GM18502 (cell line): ENCODE results near the gene CGAS.
"Not testable (repeated sequence)": the region's sequence is repeated elsewhere in the genome, so short reads cannot be mapped to it uniquely, and the experiment has no call there.

Experiments
- ATAC-seq: cut with Tn5 transposase; IDR thresholded peaks from one replicate; pipeline ENCODE4 v1.9.1; 2021; ENCODE audit warnings: mild to moderate bottlenecking; ENCODE audit not compliant: unreplicated experiment, poor library complexity

The CGAS gene

GRCh38 chr6:73400656-73401055 lies 51.4 kb downstream of the CGAS start:
- ATAC-seq = no peak

DNA sequence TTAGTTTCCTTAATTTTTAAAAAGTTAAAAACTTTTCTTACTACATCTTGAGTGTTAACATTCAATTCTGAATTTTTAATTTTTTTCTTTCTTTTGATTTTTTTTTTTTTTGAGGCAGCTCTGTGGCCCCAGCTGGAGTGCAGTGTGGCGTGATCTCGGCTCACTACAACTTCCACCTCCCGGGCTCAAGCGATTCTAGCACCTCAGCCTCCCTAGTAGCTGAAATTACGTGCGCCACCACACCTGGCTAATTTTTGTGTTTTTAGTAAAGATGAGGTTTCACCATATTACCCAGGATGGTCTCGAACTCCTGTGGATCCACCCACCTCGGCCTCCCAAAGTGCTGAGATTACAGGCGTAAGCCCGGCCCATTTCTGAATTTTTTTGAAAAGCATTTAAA lies 56.2 kb downstream of the CGAS start:
- ATAC-seq = no peak

DNA sequence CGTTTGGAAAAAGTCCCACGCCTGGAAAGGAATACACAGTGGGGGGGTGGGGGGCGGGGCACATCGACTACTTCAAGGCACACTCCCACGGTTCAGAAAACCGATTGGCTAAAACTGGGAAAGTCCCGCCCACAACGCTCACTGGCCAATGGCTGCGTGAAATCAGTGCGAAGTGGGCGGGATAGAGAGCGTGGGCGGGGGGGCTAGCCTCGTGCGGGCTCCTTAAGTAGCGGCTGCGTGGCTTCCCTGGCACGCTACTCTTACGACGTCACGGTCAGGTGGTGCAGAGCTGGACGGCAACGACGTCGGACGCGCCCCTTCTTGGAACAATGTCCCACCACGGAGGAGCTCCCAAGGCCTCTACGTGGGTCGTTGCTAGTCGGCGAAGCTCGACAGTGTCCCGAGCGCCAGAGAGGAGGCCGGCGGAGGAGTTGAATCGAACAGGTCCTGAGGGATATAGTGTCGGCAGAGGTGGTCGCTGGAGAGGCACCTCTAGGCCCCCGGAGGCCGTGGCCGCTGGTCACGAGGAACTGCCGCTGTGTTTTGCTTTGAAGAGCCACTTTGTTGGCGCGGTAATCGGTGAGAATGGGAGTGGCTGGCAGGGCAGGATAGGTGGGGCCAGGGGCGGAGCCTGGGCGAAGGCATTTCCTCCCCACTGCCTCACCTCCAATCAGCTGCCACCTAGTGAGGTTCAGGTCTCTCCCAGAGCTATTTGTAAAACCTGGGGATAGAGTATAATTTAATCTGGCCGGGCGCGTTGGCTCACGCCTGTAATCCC lies 57.3 kb downstream of the CGAS start, which contains the start of gene DDX43:
Gene DDX43, plus strand, starts transcription at position 252 of the 778 bp plus-strand sequence. Its CDS starts 78 bp downstream, at position 330.
- no peak for ATAC-seq

DNA sequence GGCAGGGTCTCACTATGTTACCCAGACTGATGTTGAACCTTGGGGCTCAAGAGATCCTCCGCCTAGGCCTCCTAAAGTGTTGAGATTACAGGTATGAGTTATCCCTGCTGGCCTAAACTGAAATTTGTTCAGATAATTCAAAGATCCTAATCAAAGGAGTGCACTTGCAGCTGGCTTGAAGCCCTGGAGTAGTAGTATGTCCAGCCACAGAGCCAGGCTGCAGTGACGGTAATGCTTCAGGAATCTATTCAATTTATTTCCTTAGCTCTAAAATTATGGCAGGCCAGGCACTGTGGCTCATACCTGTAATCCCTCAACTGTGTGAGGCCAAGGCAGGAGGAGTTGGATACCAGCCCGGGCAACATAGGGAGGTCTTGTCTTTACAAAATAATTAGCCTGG lies 58.8 kb downstream of the CGAS start:
- ATAC-seq = no peak

DNA sequence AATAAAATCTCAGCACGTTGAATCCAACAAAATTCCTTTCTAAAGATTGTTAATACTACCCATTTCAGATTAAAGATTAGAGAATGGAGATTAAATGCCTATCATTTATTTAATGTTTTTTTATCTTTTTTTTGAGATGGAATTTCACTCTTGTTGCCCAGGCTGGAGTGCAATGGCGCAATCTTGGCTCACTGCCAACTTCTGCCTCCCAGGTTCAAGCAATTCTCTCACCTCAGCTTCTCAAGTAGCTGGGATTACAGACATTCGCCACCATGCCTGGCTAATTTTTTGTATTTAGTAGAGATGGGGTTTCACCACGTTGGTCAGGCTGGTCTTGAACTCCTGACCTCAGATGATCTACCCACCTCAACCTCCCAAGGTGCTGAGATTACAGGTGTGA lies 59.9 kb downstream of the CGAS start:
- ATAC-seq = not testable (repeated sequence)

GRCh38 chr6:73391675-73392074 lies 60.4 kb downstream of the CGAS start:
- no peak for ATAC-seq

- ATAC-seq = no peak
These were observed 62.2 kb downstream of the CGAS start for GRCh38 chr6:73389854-73390253.

DNA sequence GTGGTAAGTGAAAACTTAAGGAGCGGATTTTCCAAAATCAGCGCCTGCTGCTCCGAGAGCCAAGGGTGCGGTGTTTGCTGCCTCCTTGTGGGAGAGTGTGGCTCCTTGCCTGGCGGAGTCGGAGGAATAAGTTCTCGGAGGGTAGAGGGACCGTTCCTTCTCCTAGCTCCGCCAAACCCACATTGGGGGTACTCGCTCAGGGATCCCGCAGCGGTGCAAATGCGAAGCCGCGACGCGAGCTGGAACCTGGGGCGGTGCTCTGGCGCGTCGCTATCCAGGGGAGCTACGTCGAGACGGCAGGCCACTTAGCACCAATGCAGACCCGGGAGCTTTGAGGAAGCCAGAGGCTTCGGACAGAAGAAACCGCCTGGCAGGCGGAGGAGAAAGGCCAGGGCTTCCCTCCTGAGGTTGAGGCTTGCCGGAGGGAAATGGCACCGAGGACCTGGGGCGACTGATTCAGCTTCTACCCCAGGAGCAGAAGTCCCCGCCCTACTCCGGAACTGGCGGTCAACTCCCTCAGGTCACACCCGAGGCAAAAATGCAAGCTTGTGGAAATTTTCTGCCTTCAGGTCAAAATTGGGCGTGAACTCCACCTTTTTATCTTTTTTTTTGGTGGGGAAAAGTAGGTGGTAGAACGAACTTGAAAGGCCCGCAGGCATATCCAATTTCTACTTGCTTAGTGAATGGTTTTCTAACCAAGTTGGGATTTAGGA lies 63.1 kb downstream of the CGAS start:
- peak; percentile 83 for ATAC-seq

GRCh38 chr6:73388433-73388799 lies 63.7 kb downstream of the CGAS start:
- peak; percentile 41 for ATAC-seq

DNA sequence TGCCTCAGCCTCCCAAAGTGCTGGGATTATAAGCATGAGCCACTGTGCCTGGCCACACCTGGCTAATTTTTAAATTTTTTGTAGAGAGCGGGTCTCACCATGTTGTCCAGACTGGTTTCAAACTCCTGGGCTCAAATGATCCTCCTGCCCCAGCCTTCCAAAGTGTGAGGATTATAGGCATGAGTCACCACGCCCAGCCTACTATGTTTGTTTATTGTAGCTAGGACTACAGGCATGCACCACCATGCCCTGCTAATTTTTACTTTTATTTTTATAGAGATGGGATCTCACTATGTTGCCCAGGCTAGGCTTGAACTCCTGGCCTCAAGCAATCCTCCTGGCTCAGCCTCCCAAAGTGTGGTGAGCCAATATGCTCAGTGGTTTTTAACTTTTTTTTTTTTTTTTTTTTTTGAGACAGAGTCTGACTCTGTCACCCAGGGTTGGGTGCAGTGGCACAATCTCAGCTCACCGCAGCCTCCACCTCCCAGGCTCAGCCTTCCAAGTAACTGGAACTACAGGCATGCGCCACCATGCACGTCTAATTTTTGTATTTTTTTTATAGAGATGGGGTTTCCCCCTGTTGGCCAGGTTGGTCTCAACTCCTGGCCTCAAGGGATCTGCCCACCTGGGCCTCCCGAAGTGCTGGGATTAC lies 69.5 kb downstream of the CGAS start:
- no peak for ATAC-seq

DNA sequence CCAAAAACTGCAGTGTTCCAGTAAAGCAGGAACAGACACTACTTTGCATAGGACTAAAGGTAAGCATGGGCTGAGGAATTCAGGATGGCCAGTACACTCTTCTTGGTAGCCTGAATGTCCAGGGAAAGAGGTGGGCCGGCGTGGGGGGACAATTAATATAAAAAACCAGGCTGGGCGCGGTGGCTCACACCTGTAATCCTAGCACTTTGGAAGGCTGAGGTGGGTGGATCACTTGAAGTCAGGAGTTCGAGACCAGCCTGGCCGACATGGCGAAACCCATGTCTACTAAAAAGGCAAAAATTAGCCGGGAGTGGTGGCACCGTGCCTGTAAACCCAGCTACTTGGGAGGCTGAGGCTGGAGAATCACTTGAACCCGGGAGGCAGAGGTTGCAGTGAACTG lies 70.6 kb downstream of the CGAS start:
- not testable (repeated sequence) for ATAC-seq

DNA sequence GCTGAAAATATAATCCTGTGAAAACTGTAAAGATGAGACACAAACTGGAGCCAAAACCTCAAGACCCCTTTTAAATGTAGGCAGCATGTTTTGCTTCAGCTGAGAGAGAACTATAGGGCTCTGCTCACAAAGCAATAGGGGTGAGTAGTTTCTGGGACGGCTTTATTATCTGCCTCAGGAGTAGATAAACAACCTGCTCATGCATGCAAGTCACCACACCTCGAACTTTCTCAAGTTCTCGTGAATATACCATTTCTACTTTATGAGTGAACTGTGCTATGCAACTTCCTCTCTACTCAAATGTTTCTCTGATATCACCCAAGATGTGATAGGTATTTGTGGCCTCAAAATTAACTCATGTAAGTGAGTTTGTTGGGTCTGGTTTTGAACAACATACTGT lies 74.9 kb downstream of the CGAS start:
- no peak for ATAC-seq

- ATAC-seq = no peak
These were observed 76.9 kb downstream of the CGAS start for GRCh38 chr6:73375216-73375615.
